Ectodermal cell (in vitro differentiated cells): Measurements from ENCODE around the gene TGFBI.

ENCODE experiments used
- H3K27ac ChIP-seq: 2 replicates; pipeline ENCODE4 v1.7.0; 2013; ENCODE audit warnings: mild to moderate bottlenecking, low read depth, low read length; ENCODE audit not compliant: insufficient read depth, poor library complexity, severe bottlenecking
- H3K27me3 ChIP-seq: 2 replicates; pipeline ENCODE4 v1.7.0; 2013; ENCODE audit warnings: mild to moderate bottlenecking, low read length; ENCODE audit not compliant: insufficient read depth, control insufficient read depth, poor library complexity, severe bottlenecking
- H3K36me3 ChIP-seq: one replicate; pipeline ENCODE4 v1.7.0; 2013; ENCODE audit warnings: low read length; ENCODE audit not compliant: control insufficient read depth, insufficient read depth
- H3K4me1 ChIP-seq: one replicate; pipeline ENCODE4 v1.7.0; 2013; ENCODE audit warnings: low read length; ENCODE audit not compliant: control insufficient read depth, insufficient read depth
- H3K4me3 ChIP-seq: 2 replicates; pipeline ENCODE4 v1.7.0; 2013; ENCODE audit warnings: low read depth, low read length, control low read depth; ENCODE audit not compliant: insufficient read depth
- H3K9me3 ChIP-seq: 2 replicates; pipeline ENCODE4 v1.7.0; 2013; ENCODE audit warnings: mild to moderate bottlenecking, low read length, moderate library complexity; ENCODE audit not compliant: control insufficient read depth
- WGBS, 2 experiments: methylation state at CpG; one replicate each; pipeline ENCODE4 v1.1.7; 2013; ENCODE audit warnings: missing lambda C conversion rate in 2 of 2; 5-methylcytosine and 5-hydroxymethylcytosine counted together

Gene TGFBI

DNA sequence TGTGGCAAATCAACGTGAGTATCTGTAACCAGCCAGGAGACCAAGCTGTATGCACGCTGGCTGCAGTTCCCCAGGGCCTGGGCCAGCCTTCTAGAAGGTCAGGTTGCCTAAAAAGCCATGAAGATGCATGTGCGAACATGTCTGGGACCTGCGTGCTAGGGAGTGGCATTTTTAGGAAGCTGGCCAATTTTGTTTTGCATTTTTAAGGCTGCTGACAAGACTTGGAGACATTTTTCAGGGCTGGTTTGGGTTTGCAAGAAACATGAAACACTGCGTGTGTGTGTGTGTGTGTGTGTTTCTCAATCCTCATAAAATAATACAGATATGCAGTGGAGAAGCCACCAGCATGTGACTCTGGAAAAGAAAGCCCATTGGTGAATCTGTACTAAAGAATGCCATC is 5.1 kb downstream of the TGFBI start:
- Histone ChIP-seq H3K36me3 (no peaks in the 10 kb centered on the region), H3K9me3 (peaks cover 2% of the 10 kb centered on the region), H3K4me3 (no peak overlapping the region), H3K27ac (no peak overlapping the region), H3K27me3 (peaks cover 20% of the 10 kb centered on the region), H3K4me1 (no peaks in the 10 kb centered on the region)
- WGBS, 2 experiments = 93 to 95% methylated on average over 4 to 5 of the region's 5 CpGs

DNA sequence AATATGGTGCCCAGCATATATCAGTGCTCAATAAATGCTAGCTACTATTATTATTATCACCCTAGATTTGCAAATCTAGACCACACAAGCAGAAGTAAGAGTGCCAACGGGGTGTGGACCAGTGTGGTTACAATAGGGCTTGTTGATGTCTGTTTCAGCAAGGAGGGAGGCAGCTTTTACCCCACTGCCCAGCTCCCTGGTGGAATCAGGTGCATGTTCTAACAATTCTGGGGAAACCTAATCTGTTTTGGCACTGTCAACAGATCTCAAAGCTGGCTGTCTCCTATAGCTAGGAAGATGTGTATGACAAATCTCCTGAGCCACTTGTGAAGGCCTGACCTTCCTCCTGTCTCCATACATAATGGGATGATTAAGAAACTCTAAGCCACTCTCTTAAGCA is 5.7 kb downstream of the TGFBI start:
- Histone ChIP-seq H3K9me3 (peaks cover 2% of the 10 kb centered on the region), H3K4me3 (no peak overlapping the region), H3K4me1 (no peaks in the 10 kb centered on the region), H3K27ac (no peak overlapping the region), H3K27me3 (peaks cover 14% of the 10 kb centered on the region), H3K36me3 (no peaks in the 10 kb centered on the region)
- 90 to 96% methylated on average over 1 of the region's 1 CpG for WGBS, 2 experiments

GRCh38 chr5:136034984-136035383 is 6.2 kb downstream of the TGFBI start:
- Histone ChIP-seq H3K27ac (no peak overlapping the region), H3K9me3 (peaks cover 2% of the 10 kb centered on the region), H3K4me1 (no peaks in the 10 kb centered on the region), H3K36me3 (no peaks in the 10 kb centered on the region), H3K4me3 (no peak overlapping the region), H3K27me3 (peaks cover 11% of the 10 kb centered on the region)
- 88 to 94% methylated on average over 3 of the region's 3 CpGs for WGBS, 2 experiments

GRCh38 chr5:136035837-136036236 is 7.0 kb downstream of the TGFBI start:
- no peaks in the 10 kb centered on the region for H3K36me3 ChIP-seq
- no peaks in the 10 kb centered on the region for H3K4me1 ChIP-seq
- peaks cover 3% of the 10 kb centered on the region for H3K27me3 ChIP-seq
- 95% methylated on average over 7 of the region's 7 CpGs for WGBS, 2 experiments
- H3K9me3 ChIP-seq = peaks cover 2% of the 10 kb centered on the region
- H3K27ac ChIP-seq = no peak overlapping the region
- H3K4me3 ChIP-seq = no peak overlapping the region

DNA sequence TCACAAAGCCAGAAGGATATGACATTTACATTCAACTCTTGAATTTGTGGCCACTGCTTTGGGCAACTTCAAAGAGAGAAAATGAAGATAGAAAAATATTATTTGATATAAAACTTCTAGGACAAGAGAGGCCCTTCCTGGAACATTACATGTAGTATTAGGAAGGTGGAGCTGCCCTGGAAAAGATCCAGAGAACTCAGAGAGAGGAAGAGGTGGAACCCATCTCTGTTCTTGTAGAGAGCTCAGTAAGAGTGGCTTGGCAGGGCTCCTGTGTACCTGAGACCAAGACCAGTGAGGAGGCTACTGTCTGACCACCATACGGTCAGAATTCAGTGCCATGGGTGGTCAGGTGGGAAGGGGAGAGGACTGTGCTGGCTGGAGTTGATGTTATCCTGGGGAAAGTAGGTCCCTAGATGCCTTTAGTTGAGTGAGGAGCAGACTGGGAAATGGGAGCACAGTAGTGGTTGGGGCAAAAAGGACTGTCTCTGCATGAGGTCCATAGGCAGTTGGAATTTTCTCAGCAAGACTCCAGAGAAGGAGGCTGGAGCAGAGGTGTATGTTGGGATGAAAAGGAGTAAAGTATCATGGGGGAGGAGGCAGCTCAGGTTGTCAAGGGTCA is 7.6 kb downstream of the TGFBI start:
- Histone ChIP-seq H3K4me3 (no peak overlapping the region), H3K27ac (no peak overlapping the region), H3K27me3 (peaks cover 3% of the 10 kb centered on the region), H3K36me3 (no peaks in the 10 kb centered on the region), H3K4me1 (no peaks in the 10 kb centered on the region), H3K9me3 (peaks cover 2% of the 10 kb centered on the region)
- WGBS, 2 experiments = 98 to 100% methylated on average over 1 of the region's 1 CpG

DNA sequence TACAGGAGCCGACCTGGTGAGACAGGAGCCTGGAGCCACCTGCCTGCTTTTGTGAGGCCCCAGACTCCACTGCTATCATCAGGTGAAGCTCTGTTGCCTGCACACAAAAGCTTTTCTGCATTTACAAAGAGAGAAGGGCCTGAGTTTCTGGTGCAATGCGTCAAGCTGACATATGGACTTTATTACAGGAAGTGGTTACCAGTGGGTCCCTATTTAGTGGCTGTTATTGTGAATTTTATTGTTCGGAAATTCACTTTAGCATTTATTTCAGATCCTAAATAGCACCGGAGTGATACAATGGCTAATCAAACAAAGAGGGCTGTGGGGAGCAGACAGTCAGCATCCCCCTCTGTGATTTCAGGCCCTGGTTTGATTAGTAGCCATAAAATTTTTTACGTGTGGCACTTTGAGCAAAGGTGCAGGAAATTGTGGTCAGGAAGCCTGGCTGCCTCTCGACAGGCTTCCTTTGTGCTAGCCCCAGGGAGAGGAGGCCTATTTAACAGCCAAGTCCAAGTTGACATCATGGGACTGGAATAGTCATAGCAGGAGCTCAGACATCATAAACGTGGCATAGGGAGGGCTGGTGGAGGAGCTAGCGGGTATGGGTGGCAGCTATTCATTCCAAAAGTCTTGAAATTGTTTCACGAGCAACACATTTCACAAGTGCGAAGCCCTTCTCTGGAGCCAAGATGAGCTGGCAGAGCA is 8.4 kb downstream of the TGFBI start:
- Histone ChIP-seq H3K27ac (no peak overlapping the region), H3K4me3 (no peak overlapping the region), H3K4me1 (no peaks in the 10 kb centered on the region), H3K9me3 (peaks cover 2% of the 10 kb centered on the region), H3K27me3 (peaks cover 3% of the 10 kb centered on the region), H3K36me3 (no peaks in the 10 kb centered on the region)
- WGBS, 2 experiments = 84 to 90% methylated on average over 10 of the region's 10 CpGs

DNA sequence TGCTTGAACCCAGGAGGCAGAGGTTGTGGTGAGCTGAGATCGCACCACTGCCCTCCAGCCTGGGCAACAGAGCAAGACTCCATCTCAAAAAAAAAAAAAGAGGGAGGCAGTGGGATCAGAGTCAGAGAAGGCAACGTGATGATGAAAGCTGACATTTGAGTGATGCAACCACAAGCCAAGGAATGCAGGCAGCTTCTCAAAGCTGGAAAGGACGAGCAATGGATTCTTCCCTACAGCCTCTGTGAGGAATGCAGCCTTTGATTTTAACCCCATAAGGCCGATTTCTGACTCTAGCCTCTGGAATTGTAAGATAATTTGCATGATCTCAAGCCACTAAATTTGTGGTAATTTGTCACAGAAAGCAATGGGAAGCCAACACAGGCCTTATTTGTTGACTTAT is 9.8 kb downstream of the TGFBI start:
- H3K27me3 ChIP-seq = peaks cover 3% of the 10 kb centered on the region
- H3K4me1 ChIP-seq = peaks cover 3% of the 10 kb centered on the region
- no peak overlapping the region for H3K4me3 ChIP-seq
- WGBS, 2 experiments = 89% methylated on average over 4 of the region's 4 CpGs
- no peaks in the 10 kb centered on the region for H3K36me3 ChIP-seq
- peaks cover 2% of the 10 kb centered on the region for H3K9me3 ChIP-seq
- H3K27ac ChIP-seq = no peak overlapping the region

DNA sequence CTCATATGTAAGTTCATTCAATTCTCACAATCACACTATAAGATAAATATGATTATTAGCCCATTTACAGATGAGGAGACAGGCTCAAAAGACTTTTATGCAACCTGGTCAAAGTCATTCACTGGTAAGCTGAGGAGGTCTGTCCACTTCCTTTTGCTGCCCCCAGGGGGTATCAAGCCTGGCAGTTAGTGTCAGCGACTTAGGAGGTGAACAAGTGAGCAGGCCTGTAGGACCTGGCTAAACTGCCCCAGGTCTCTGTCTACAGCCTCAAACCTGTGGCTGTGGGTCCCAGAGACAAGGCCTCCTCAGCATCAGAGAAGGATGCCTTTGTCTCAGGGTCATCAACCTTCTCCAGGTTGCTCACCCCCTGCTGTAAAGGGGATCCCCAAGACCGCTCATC is 10.4 kb downstream of the TGFBI start:
- H3K9me3 ChIP-seq = peaks cover 2% of the 10 kb centered on the region
- no peaks in the 10 kb centered on the region for H3K36me3 ChIP-seq
- H3K4me3 ChIP-seq = no peak overlapping the region
- peaks cover 3% of the 10 kb centered on the region for H3K27me3 ChIP-seq
- WGBS, 2 experiments = 87 to 94% methylated on average over 2 of the region's 2 CpGs
- no peak overlapping the region for H3K27ac ChIP-seq
- H3K4me1 ChIP-seq = peaks cover 3% of the 10 kb centered on the region

GRCh38 chr5:136040746-136041415 is 12.1 kb downstream of the TGFBI start:
- Histone ChIP-seq H3K27ac (no peak overlapping the region), H3K36me3 (no peaks in the 10 kb centered on the region), H3K4me1 (peaks cover 3% of the 10 kb centered on the region), H3K4me3 (no peak overlapping the region), H3K27me3 (peaks cover 3% of the 10 kb centered on the region), H3K9me3 (peaks cover 2% of the 10 kb centered on the region)
- 93 to 96% methylated on average over 4 of the region's 4 CpGs for WGBS, 2 experiments

DNA sequence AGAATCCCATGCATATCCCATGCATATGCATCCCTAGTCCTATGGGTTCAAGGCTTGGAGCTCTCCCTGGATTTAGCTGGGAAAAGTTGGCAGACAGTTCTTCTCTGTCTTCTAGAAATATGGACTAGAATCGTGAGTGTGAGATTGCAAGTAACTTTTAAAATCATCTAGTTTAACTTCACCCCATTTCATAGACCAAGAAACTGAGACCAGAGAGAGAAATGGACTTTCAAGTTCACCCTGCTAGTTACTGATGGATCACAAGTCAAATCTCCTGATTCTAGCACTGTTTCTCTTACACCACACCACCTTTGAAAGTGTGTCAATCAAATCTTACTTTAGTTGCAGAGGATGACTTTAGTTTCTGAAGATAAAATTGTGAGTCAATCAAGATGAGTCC is 13.4 kb downstream of the TGFBI start:
- H3K4me3 ChIP-seq = no peak overlapping the region
- H3K9me3 ChIP-seq = peaks cover 2% of the 10 kb centered on the region
- H3K27me3 ChIP-seq = peaks cover 3% of the 10 kb centered on the region
- no peaks in the 10 kb centered on the region for H3K36me3 ChIP-seq
- peaks cover 3% of the 10 kb centered on the region for H3K4me1 ChIP-seq
- WGBS, 2 experiments = 80 to 94% methylated on average over 1 of the region's 1 CpG
- H3K27ac ChIP-seq = no peak overlapping the region
